Fibroblast of lung (primary cell): ENCODE results near the gene CFAP97D2. TPM values are rescaled to one million over a fixed set of nuclear protein-coding genes. Genes with fewer than 3 reads are reported as not detected.

Experiments used
- DNase-seq, 2 donors: peaks; one replicate each; pipeline versions ENCODE4 v3.0.0 to v3.0.0-alpha.2; 2010; ENCODE audit warnings: low read depth in 2 of 2
- H2AFZ ChIP-seq: 2 replicates; pipeline ENCODE4 v1.5.1; 2012; ENCODE audit warnings: low read length, control low read depth, inconsistent platforms
- H3K27ac ChIP-seq: 2 replicates; pipeline ENCODE4 v1.5.1; 2011; ENCODE audit warnings: low read length, control low read depth; ENCODE audit not compliant: insufficient read depth
- H3K27me3 ChIP-seq: 2 replicates; pipeline ENCODE4 v1.5.1; 2011; ENCODE audit warnings: mild to moderate bottlenecking, low read length; ENCODE audit not compliant: control insufficient read depth, insufficient read depth
- H3K36me3 ChIP-seq: 2 replicates; pipeline ENCODE4 v1.5.1; 2011; ENCODE audit warnings: low read length; ENCODE audit not compliant: control insufficient read depth, insufficient read depth
- H3K4me1 ChIP-seq: 2 replicates; pipeline ENCODE4 v1.5.1; 2011; ENCODE audit warnings: low read length; ENCODE audit not compliant: control insufficient read depth, insufficient read depth; ENCODE audit errors: extremely low read depth
- H3K4me2 ChIP-seq: 2 replicates; pipeline ENCODE4 v1.5.1; 2011; ENCODE audit warnings: low read length, control low read depth; ENCODE audit not compliant: insufficient read depth; ENCODE audit errors: extremely low read depth
- H3K4me3 ChIP-seq, 4 experiments: fragments of 200-600 bp in 1 of 4; sonication (generic) in 1 of 4; replicated peaks in 1 of 4; 2 replicates each; pipeline ENCODE4 v1.5.1; 2011 to 2016; ENCODE audit warnings: low read length in 4 of 4, low read depth in 3 of 4, mild to moderate bottlenecking in 3 of 4, control low read depth in 2 of 4, inconsistent platforms in 1 of 4, mixed read lengths in 1 of 4; ENCODE audit not compliant: insufficient read depth in 1 of 4; ENCODE audit errors: control extremely low read depth in 1 of 4
- H3K79me2 ChIP-seq: 2 replicates; pipeline ENCODE4 v1.5.1; 2012; ENCODE audit warnings: mild to moderate bottlenecking, low read length, inconsistent platforms; ENCODE audit not compliant: control insufficient read depth, insufficient read depth
- H3K9ac ChIP-seq: 2 replicates; pipeline ENCODE4 v1.5.1; 2011; ENCODE audit warnings: mild to moderate bottlenecking, low read length, control low read depth; ENCODE audit not compliant: insufficient read depth
- H3K9me3 ChIP-seq: 2 replicates; pipeline ENCODE4 v1.5.1; 2012; ENCODE audit warnings: low read depth, low read length; ENCODE audit not compliant: control insufficient read depth, insufficient read depth
- H4K20me1 ChIP-seq: 2 replicates; pipeline ENCODE4 v1.5.1; 2011; ENCODE audit warnings: low read length; ENCODE audit not compliant: control insufficient read depth, insufficient read depth; ENCODE audit errors: extremely low read depth
- EZH2 ChIP-seq: IDR thresholded peaks from 2 replicates; pipeline ENCODE4 v1.5.1; 2012; ENCODE audit warnings: low read length, control low read depth, mild to moderate bottlenecking; ENCODE audit errors: missing control alignments
- polyA plus RNA-seq, 2 donors: library from polyadenylated mRNA; depleted of rRNA in 1 of 2; stranded (reverse) in 1 of 2; unstranded in 1 of 2; fragments of >200 nt; gene quantifications; 2 replicates each; pipeline ENCODE4 v1.2.1, GENCODE V29; 2011 to 2012; ENCODE audit warnings: missing spikeins in 1 of 2
- total RNA-seq: library from RNA; depleted of rRNA; stranded (reverse); fragments of >200 nt; gene quantifications from 2 replicates; pipeline ENCODE4 v1.2.1, GENCODE V29; 2014
- TF ChIP-seq, protein P1 (sequence below), 2 donors: IDR thresholded peaks in 1 of 2; conservative IDR thresholded peaks in 1 of 2; 1 replicate in 1 of 2; 2 replicates in 1 of 2; pipeline ENCODE4 v1.5.1; 2011 to 2012; ENCODE audit warnings: low read length in 2 of 2, control low read depth in 1 of 2, inconsistent platforms in 1 of 2, low read depth in 1 of 2, mild to moderate bottlenecking in 1 of 2

CFAP97D2 gene
- total and polyA plus RNA-seq, 2 donors (not counting 1 experiment from before 2014, with no cell fraction given): not detected

DNA sequence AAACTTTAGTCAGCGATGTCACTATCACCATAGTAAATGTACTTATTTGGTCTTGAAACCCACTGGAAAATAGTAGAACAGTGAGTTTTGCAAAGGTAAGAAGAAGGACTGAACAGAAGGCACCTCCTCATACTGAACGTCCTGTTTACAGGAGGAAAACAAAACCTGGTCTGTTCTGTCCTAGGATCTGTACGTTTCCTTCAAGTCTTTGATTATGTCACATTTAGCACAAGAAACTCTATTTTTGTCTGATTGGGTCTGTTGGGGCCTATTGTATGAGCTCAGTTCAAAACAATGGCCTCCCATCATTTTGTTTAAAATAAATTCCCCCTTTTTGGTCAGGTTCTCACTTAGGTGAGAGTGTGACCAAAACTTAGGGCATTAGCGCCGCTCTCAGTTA is 11.2 kb upstream of the CFAP97D2 start:
- no peaks in the 10 kb centered on the region for H3K4me1 ChIP-seq
- H4K20me1 ChIP-seq: no peaks in the 10 kb centered on the region
- no peak overlapping the region for H3K9ac ChIP-seq
- no peak overlapping the region for H3K4me3 ChIP-seq
- TF ChIP-seq EZH2: no peak
- TF ChIP-seq, protein P1, sequence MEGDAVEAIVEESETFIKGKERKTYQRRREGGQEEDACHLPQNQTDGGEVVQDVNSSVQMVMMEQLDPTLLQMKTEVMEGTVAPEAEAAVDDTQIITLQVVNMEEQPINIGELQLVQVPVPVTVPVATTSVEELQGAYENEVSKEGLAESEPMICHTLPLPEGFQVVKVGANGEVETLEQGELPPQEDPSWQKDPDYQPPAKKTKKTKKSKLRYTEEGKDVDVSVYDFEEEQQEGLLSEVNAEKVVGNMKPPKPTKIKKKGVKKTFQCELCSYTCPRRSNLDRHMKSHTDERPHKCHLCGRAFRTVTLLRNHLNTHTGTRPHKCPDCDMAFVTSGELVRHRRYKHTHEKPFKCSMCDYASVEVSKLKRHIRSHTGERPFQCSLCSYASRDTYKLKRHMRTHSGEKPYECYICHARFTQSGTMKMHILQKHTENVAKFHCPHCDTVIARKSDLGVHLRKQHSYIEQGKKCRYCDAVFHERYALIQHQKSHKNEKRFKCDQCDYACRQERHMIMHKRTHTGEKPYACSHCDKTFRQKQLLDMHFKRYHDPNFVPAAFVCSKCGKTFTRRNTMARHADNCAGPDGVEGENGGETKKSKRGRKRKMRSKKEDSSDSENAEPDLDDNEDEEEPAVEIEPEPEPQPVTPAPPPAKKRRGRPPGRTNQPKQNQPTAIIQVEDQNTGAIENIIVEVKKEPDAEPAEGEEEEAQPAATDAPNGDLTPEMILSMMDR (conservative IDR thresholded peaks at IDR 0.05 in 1 of 2, IDR thresholded peaks at IDR 0.05 in 1 of 2; ENCODE audit: low read depth in 1 of 2, low read length in 2 of 2): no peak
- H2AFZ ChIP-seq: no peak overlapping the region
- H3K27ac ChIP-seq: no peak overlapping the region
- no peak for DNase-seq
- H3K27me3 ChIP-seq: peaks cover 18% of the 10 kb centered on the region
- no peaks in the 10 kb centered on the region for H3K36me3 ChIP-seq
- no peaks in the 10 kb centered on the region for H3K79me2 ChIP-seq
- no peak overlapping the region for H3K4me2 ChIP-seq
- no peaks in the 10 kb centered on the region for H3K9me3 ChIP-seq

DNA sequence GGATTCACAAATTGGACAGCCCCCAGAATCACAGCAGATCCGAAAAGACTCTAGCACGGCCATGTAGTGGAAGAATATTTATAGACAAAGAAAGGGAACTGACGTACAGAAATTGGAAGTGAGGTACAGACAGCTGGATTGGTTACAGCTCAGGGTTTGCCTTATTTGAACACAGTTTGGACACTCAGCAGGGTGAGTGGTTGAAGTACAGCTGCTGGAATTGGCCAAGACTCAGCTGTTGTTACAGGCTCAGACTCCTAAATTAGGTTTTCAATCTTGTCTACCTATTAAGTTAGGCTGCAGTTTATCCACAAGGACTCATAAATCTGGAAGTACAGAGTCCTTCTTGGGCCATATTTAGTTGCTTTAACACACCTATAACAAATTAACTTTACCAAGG is 5.8 kb upstream of the CFAP97D2 start:
- Histone ChIP-seq H3K27me3 (peaks cover 5% of the 10 kb centered on the region), H4K20me1 (no peaks in the 10 kb centered on the region)
- DNase-seq: peak in 1 of 2 donors; percentile 62

DNA sequence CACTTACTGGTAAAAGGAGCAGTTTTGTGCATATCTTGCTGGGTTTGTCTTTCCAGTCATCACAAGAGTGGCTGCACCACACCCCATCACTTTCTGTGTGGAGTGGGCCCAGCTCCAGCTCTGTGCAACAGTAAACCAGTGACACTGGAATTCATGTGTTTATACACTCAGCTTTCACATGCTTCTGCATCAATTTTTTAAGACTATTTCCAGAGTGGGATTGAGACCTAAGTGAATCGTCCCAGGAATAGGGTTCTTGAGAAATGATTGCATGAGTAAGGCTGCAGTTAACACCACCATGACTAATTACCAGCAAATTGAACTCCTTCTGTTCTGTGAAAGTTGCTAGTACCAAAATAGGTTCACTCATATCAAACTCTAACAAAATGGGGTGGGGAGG is 5.3 kb upstream of the CFAP97D2 start:
- no peak overlapping the region for H3K9ac ChIP-seq
- TF ChIP-seq, protein P1 (conservative IDR thresholded peaks at IDR 0.05 in 1 of 2, IDR thresholded peaks at IDR 0.05 in 1 of 2; ENCODE audit: low read depth in 1 of 2, low read length in 2 of 2): no peak
- TF ChIP-seq EZH2: no peak
- no peaks in the 10 kb centered on the region for H3K9me3 ChIP-seq
- peak in 1 of 2 donors; percentile 68 for DNase-seq
- no peak overlapping the region for H3K27ac ChIP-seq
- H4K20me1 ChIP-seq: no peaks in the 10 kb centered on the region
- H3K4me2 ChIP-seq: no peak overlapping the region
- peaks cover 2% of the 10 kb centered on the region for H3K4me1 ChIP-seq
- peaks cover 9% of the 10 kb centered on the region for H3K27me3 ChIP-seq
- H3K79me2 ChIP-seq: no peaks in the 10 kb centered on the region
- no peak overlapping the region for H3K4me3 ChIP-seq
- no peak overlapping the region for H2AFZ ChIP-seq
- no peaks in the 10 kb centered on the region for H3K36me3 ChIP-seq

More for the DNA sequence above, 5.8 kb upstream of the CFAP97D2 start:
- TF ChIP-seq, protein P1 (conservative IDR thresholded peaks at IDR 0.05 in 1 of 2, IDR thresholded peaks at IDR 0.05 in 1 of 2; ENCODE audit: low read depth in 1 of 2, low read length in 2 of 2): no peak
- no peak for TF ChIP-seq EZH2
- H3K27ac ChIP-seq: no peak overlapping the region
- H3K9me3 ChIP-seq: no peaks in the 10 kb centered on the region
- peaks cover 2% of the 10 kb centered on the region for H3K4me1 ChIP-seq
- H2AFZ ChIP-seq: no peak overlapping the region
- no peaks in the 10 kb centered on the region for H3K79me2 ChIP-seq
- H3K9ac ChIP-seq: no peak overlapping the region
- H3K4me3 ChIP-seq: no peak overlapping the region
- no peaks in the 10 kb centered on the region for H3K36me3 ChIP-seq
- no peak overlapping the region for H3K4me2 ChIP-seq
